PC-9 (cell line): ENCODE measurements around the gene MAVS. TPM values are rescaled to one million over a fixed set of nuclear protein-coding genes. Genes with fewer than 3 reads are reported as not detected.
"Not testable (repeated sequence)": the region's sequence is repeated elsewhere in the genome, so short reads cannot be mapped to it uniquely, and the experiment has no call there.

Experiments used
- BruUV-seq: library from RNA; stranded (reverse); fragments of 400-500 nt; replicated peaks from 2 replicates; lab custom pipeline; 2021; lab: Mats Ljungman, UMichigan
- CTCF ChIA-PET: fragments of 300-600 bp; sonication (Branson Sonifier 250); formaldehyde crosslinking; loops from one replicate; lab custom pipeline; 2022; ENCODE audit warnings: antibody characterized with exemption; lab: Charles Lee
- POLR2A ChIA-PET: fragments of 300-600 bp; sonication (Branson Sonifier 250); formaldehyde crosslinking; loops from one replicate; lab custom pipeline; 2022; ENCODE audit warnings: antibody characterized with exemption; ENCODE audit not compliant: unreplicated experiment; lab: Charles Lee
- DNase-seq, 2 experiments: peaks; one replicate each; pipeline versions ENCODE4 v3.0.0 to v3.0.0-alpha.2; 2015 to 2022; ENCODE audit warnings: mixed read lengths in 1 of 2
- H2AFZ ChIP-seq: fragments of 200-600 bp; sonication (generic); 2 replicates; pipeline ENCODE4 v1.8.1; 2017; ENCODE audit warnings: antibody characterized with exemption
- H3F3A ChIP-seq: fragments of 200-600 bp; sonication (generic); 2 replicates; pipeline ENCODE4 v1.8.1; 2017; ENCODE audit warnings: antibody characterized with exemption, mild to moderate bottlenecking, low read depth; ENCODE audit not compliant: insufficient read depth
- H3K27ac ChIP-seq: fragments of 200-600 bp; sonication (generic); 2 replicates; pipeline ENCODE4 v1.6.1; 2016; ENCODE audit warnings: mixed run types
- H3K27me3 ChIP-seq: fragments of 200-600 bp; sonication (generic); 2 replicates; pipeline ENCODE4 v1.6.1; 2016; ENCODE audit warnings: low read depth, mixed run types; ENCODE audit not compliant: insufficient read depth
- H3K36me3 ChIP-seq: fragments of 200-600 bp; sonication (generic); 2 replicates; pipeline ENCODE4 v1.6.1; 2016; ENCODE audit warnings: low read depth, mixed run types
- H3K4me1 ChIP-seq: fragments of 200-600 bp; sonication (generic); replicated peaks from 2 replicates; pipeline ENCODE4 v1.6.1; 2016; ENCODE audit warnings: mixed run types; ENCODE audit not compliant: insufficient read depth
- H3K4me2 ChIP-seq: fragments of 200-600 bp; sonication (generic); 2 replicates; pipeline ENCODE4 v1.6.1; 2017; ENCODE audit warnings: mixed run types
- H3K4me3 ChIP-seq: fragments of 200-600 bp; sonication (generic); 2 replicates; pipeline ENCODE4 v1.6.1; 2016; ENCODE audit warnings: mixed run types
- H3K79me2 ChIP-seq: fragments of 200-600 bp; sonication (generic); 2 replicates; pipeline ENCODE4 v1.6.1; 2017; ENCODE audit warnings: low read depth, mixed run types
- H3K9me2 ChIP-seq: fragments of 200-600 bp; sonication (generic); 2 replicates; pipeline ENCODE4 v1.8.1; 2017; ENCODE audit warnings: mild to moderate bottlenecking; ENCODE audit not compliant: insufficient read depth
- H3K9me3 ChIP-seq: fragments of 200-600 bp; sonication (generic); 2 replicates; pipeline ENCODE4 v1.8.1; 2016; ENCODE audit warnings: low read depth; ENCODE audit not compliant: insufficient read depth
- H4K20me1 ChIP-seq: fragments of 200-600 bp; sonication (generic); 2 replicates; pipeline ENCODE4 v1.8.1; 2017; ENCODE audit not compliant: insufficient read depth
- CTCF ChIP-seq: fragments of 200-600 bp; sonication (generic); conservative IDR thresholded peaks from 2 replicates; pipeline ENCODE4 v1.6.1; 2017; ENCODE audit warnings: mixed run types, antibody characterized with exemption, mild to moderate bottlenecking, moderate library complexity
- EZH2 ChIP-seq: fragments of 200-600 bp; sonication (generic); IDR thresholded peaks from 2 replicates; pipeline ENCODE4 v1.8.0; 2017; ENCODE audit warnings: antibody characterized with exemption, low read depth
- intact Hi-C: fragments of 100-400 bp; cut with micrococcal nuclease; formaldehyde crosslinking; loops from one replicate; pipeline ENCODE4 v1.10.0; 2022; ENCODE audit not compliant: unreplicated experiment
- total RNA-seq: library from RNA; stranded (reverse); gene quantifications from 2 replicates; pipeline ENCODE4 v1.2.3, GENCODE V29; 2021

MAVS gene
- total RNA-seq, 1 experiment from 2014 or later: 61.3 TPM

- no peaks in the 10 kb centered on the region for H3K9me2 ChIP-seq
- DNase-seq: no peak
- TF ChIP-seq EZH2: no peak
- CTCF ChIA-PET: no interaction called here
- H3K9me3 ChIP-seq: no peaks in the 10 kb centered on the region
- peaks cover 6% of the 10 kb centered on the region; the same call in 1 of the 2 replicates for H3K4me1 ChIP-seq
- H3K36me3 ChIP-seq: 0 out of 2 replicates have a peak, but pooled peaks cover 8% of the 10 kb centered on the region
- no peak overlapping the region for H3K4me3 ChIP-seq
- intact Hi-C loops: no loop called here
- no TSS peak for BruUV-seq
- no peaks in the 10 kb centered on the region for H3K27me3 ChIP-seq
- no peak overlapping the region for H3K27ac ChIP-seq
- H4K20me1 ChIP-seq: no peaks in the 10 kb centered on the region
- H2AFZ ChIP-seq: no peak overlapping the region
- no peak overlapping the region for H3K4me2 ChIP-seq
- POLR2A ChIA-PET: no interaction called here
- H3F3A ChIP-seq: peaks cover 4% of the 10 kb centered on the region; the same call in 1 of the 2 replicates
- H3K79me2 ChIP-seq: peaks cover 15% of the 10 kb centered on the region
Measured at GRCh38 chr20:3823881-3824280, 22.8 kb upstream of the MAVS start.

- Histone ChIP-seq H3K9me2 (no peaks in the 10 kb centered on the region), H3K9me3 (no peaks in the 10 kb centered on the region), H3K79me2 (peaks cover 15% of the 10 kb centered on the region), H2AFZ (no peak overlapping the region), H3K4me1 (peaks cover 6% of the 10 kb centered on the region; the same call in 1 of the 2 replicates), H3K4me2 (no peak overlapping the region), H4K20me1 (no peaks in the 10 kb centered on the region), H3K36me3 (0 out of 2 replicates have a peak, but pooled peaks cover 8% of the 10 kb centered on the region), H3F3A (peaks cover 4% of the 10 kb centered on the region; the same call in 1 of the 2 replicates), H3K27ac (no peak overlapping the region), H3K4me3 (no peak overlapping the region), H3K27me3 (no peaks in the 10 kb centered on the region)
- BruUV-seq: no TSS peak
- intact Hi-C loops: no loop called here
- ChIA-PET POLR2A (no interaction called here), CTCF (interaction anchor here (0.6 kb wide), 1 partner anchor 43 kb away, joined by 3 read pairs; no protein-coding TSS in a partner anchor)
- no peak for DNase-seq
- no peak for TF ChIP-seq CTCF
- TF ChIP-seq EZH2: no peak
Measured at GRCh38 chr20:3825526-3825925, 21.1 kb upstream of the MAVS start.

GRCh38 chr20:3826420-3826819 is 20.2 kb upstream of the MAVS start:
- ChIA-PET CTCF (no interaction called here), POLR2A (no interaction called here)
- Histone ChIP-seq H3K9me2 (no peaks in the 10 kb centered on the region), H3K9me3 (no peaks in the 10 kb centered on the region), H3K27me3 (no peaks in the 10 kb centered on the region), H3K36me3 (0 out of 2 replicates have a peak, but pooled peaks cover 8% of the 10 kb centered on the region), H3K79me2 (peaks cover 8% of the 10 kb centered on the region), H3K4me1 (peaks cover 2% of the 10 kb centered on the region; the same call in 1 of the 2 replicates), H3K4me3 (no peak overlapping the region), H3K27ac (no peak overlapping the region), H4K20me1 (no peaks in the 10 kb centered on the region), H3K4me2 (no peak overlapping the region), H2AFZ (no peak overlapping the region), H3F3A (peaks cover 4% of the 10 kb centered on the region; the same call in 1 of the 2 replicates)
- intact Hi-C loops: no loop called here
- TF ChIP-seq EZH2: no peak
- TF ChIP-seq CTCF: no peak
- no peak for DNase-seq
- no TSS peak for BruUV-seq

- Histone ChIP-seq H3K27me3 (no peaks in the 10 kb centered on the region), H2AFZ (no peak overlapping the region), H3K79me2 (no peaks in the 10 kb centered on the region), H3K36me3 (no peaks in the 10 kb centered on the region), H4K20me1 (no peaks in the 10 kb centered on the region), H3K27ac (no peak overlapping the region), H3K4me2 (no peak overlapping the region), H3F3A (peaks cover 4% of the 10 kb centered on the region; the same call in 1 of the 2 replicates), H3K4me3 (no peak overlapping the region), H3K9me3 (no peaks in the 10 kb centered on the region), H3K9me2 (no peaks in the 10 kb centered on the region), H3K4me1 (no peaks in the 10 kb centered on the region)
- ChIA-PET POLR2A (no interaction called here), CTCF (no interaction called here)
- intact Hi-C loops: no loop called here
- no TSS peak for BruUV-seq
- TF ChIP-seq EZH2 (no peak), CTCF (no peak)
- no peak for DNase-seq
Measured at GRCh38 chr20:3828798-3829197, 17.8 kb upstream of the MAVS start.

GRCh38 chr20:3829891-3830290 is 16.7 kb upstream of the MAVS start:
- H3F3A ChIP-seq, H3K4me1 ChIP-seq, H3K27ac ChIP-seq, H2AFZ ChIP-seq, H3K36me3 ChIP-seq, H3K79me2 ChIP-seq, DNase-seq, H3K9me3 ChIP-seq, H3K4me3 ChIP-seq, H4K20me1 ChIP-seq, POLR2A ChIA-PET, H3K27me3 ChIP-seq, intact Hi-C loops, BruUV-seq, H3K4me2 ChIP-seq, H3K9me2 ChIP-seq: not testable (repeated sequence)
- CTCF ChIA-PET: interaction anchor here (0.7 kb wide), 1 partner anchor 120 kb away, joined by 3 read pairs; no protein-coding TSS in a partner anchor
